Esophagus (tissue), 2 donors: ENCODE data around the gene PANX3. TPM values are rescaled to one million over a fixed set of nuclear protein-coding genes. Genes with fewer than 3 reads are reported as not detected.

Experiments
- H3K27ac ChIP-seq, 2 donors: one replicate each; pipeline ENCODE4 v1.5.1; 2013; ENCODE audit warnings: low read depth in 2 of 2, mild to moderate bottlenecking in 2 of 2, inconsistent platforms in 1 of 2, low read length in 1 of 2, moderate library complexity in 1 of 2
- H3K27me3 ChIP-seq, 2 donors: one replicate each; pipeline ENCODE4 v1.6.1; 2013; ENCODE audit warnings: low read length in 2 of 2, control low read depth in 1 of 2, mild to moderate bottlenecking in 1 of 2; ENCODE audit not compliant: insufficient read depth in 2 of 2, control insufficient read depth in 1 of 2
- H3K36me3 ChIP-seq, 2 donors: one replicate each; pipeline ENCODE4 v1.6.1; 2013; ENCODE audit warnings: low read length in 1 of 2; ENCODE audit not compliant: control insufficient read depth in 2 of 2, insufficient read depth in 2 of 2
- H3K4me1 ChIP-seq, 2 donors: one replicate each; pipeline ENCODE4 v1.6.1; 2013; ENCODE audit warnings: low read length in 1 of 2; ENCODE audit not compliant: control insufficient read depth in 2 of 2, insufficient read depth in 2 of 2
- H3K4me3 ChIP-seq, 2 donors: one replicate each; pipeline ENCODE4 v1.5.1; 2013; ENCODE audit warnings: low read length in 2 of 2, mild to moderate bottlenecking in 2 of 2, low read depth in 1 of 2, moderate library complexity in 1 of 2
- H3K9me3 ChIP-seq, 2 donors: one replicate each; pipeline ENCODE4 v1.6.1; 2013; ENCODE audit warnings: mild to moderate bottlenecking in 2 of 2, low read depth in 1 of 2, low read length in 1 of 2, moderate library complexity in 1 of 2; ENCODE audit not compliant: control insufficient read depth in 2 of 2, insufficient read depth in 1 of 2
- WGBS, 2 donors: extraction: QIAGEN DNeasy Blood & Tissue Kit; methylation state at CpG; one replicate each; pipeline ENCODE4 v1.1.7; 2013; 5-methylcytosine and 5-hydroxymethylcytosine counted together
- polyA plus RNA-seq, 2 donors: library from polyadenylated mRNA; stranded (reverse); fragments of 200-250 nt; gene quantifications; one replicate each; pipeline ENCODE4 v1.2.3, GENCODE V29; 2013
- donor health status: healthy with polysubstance abuse.
- donor health status: Bipolar disorder and iron deficiency.

PANX3 gene
- polyA plus RNA-seq, 2 donors: not detected

GRCh38 chr11:124633355-124633754 is 22.1 kb downstream of the PANX3 start:
- H3K27me3 ChIP-seq: no peaks in the 10 kb centered on the region
- no peak overlapping the region for H3K4me3 ChIP-seq
- H3K9me3 ChIP-seq: no peaks in the 10 kb centered on the region
- H3K36me3 ChIP-seq: peaks cover 17 to 22% of the 10 kb centered on the region in 2 donors
- WGBS, 2 donors: 82 to 84% methylated on average over 1 of the region's 1 CpG
- H3K27ac ChIP-seq: no peak overlapping the region
- no peaks in the 10 kb centered on the region for H3K4me1 ChIP-seq

- H3K9me3 ChIP-seq: no peaks in the 10 kb centered on the region
- H3K36me3 ChIP-seq: peaks cover 17 to 22% of the 10 kb centered on the region in 2 donors
- H3K4me1 ChIP-seq: no peaks in the 10 kb centered on the region
- no peak overlapping the region for H3K4me3 ChIP-seq
- no peaks in the 10 kb centered on the region for H3K27me3 ChIP-seq
- WGBS, 2 donors: 71 to 77% methylated on average over 3 of the region's 3 CpGs
- no peak overlapping the region for H3K27ac ChIP-seq
Measured at GRCh38 chr11:124635932-124636331, 24.7 kb downstream of the PANX3 start.

- H3K36me3 ChIP-seq: peaks cover 6 to 11% of the 10 kb centered on the region in 2 donors
- WGBS, 2 donors: 87 to 92% methylated on average over 3 of the region's 3 CpGs
- H3K27ac ChIP-seq: no peak overlapping the region
- no peaks in the 10 kb centered on the region for H3K9me3 ChIP-seq
- no peak overlapping the region for H3K4me3 ChIP-seq
- H3K4me1 ChIP-seq: no peaks in the 10 kb centered on the region
- H3K27me3 ChIP-seq: no peaks in the 10 kb centered on the region
Measured at GRCh38 chr11:124638500-124638899, 27.3 kb downstream of the PANX3 start.

- no peaks in the 10 kb centered on the region for H3K27me3 ChIP-seq
- H3K27ac ChIP-seq: no peak overlapping the region
- H3K36me3 ChIP-seq: peaks cover 6 to 11% of the 10 kb centered on the region in 2 donors
- H3K4me3 ChIP-seq: no peak overlapping the region
- WGBS, 2 donors: 83 to 89% methylated on average over 1 of the region's 1 CpG
- H3K9me3 ChIP-seq: no peaks in the 10 kb centered on the region
- no peaks in the 10 kb centered on the region for H3K4me1 ChIP-seq
Measured at GRCh38 chr11:124639186-124639585, 28.0 kb downstream of the PANX3 start.

GRCh38 chr11:124640666-124641065 is 29.4 kb downstream of the PANX3 start:
- H3K4me1 ChIP-seq: no peaks in the 10 kb centered on the region
- WGBS, 2 donors: 86 to 94% methylated on average over 5 of the region's 5 CpGs
- peaks cover 6 to 11% of the 10 kb centered on the region in 2 donors for H3K36me3 ChIP-seq
- no peaks in the 10 kb centered on the region for H3K9me3 ChIP-seq
- no peak overlapping the region for H3K27ac ChIP-seq
- H3K4me3 ChIP-seq: no peak overlapping the region
- H3K27me3 ChIP-seq: no peaks in the 10 kb centered on the region

GRCh38 chr11:124642628-124643027 is 31.4 kb downstream of the PANX3 start:
- H3K4me3 ChIP-seq: no peak overlapping the region
- peaks cover 0 to 3% of the 10 kb centered on the region in 2 donors for H3K36me3 ChIP-seq
- 90 to 94% methylated on average over 3 of the region's 3 CpGs for WGBS, 2 donors
- H3K4me1 ChIP-seq: no peaks in the 10 kb centered on the region
- no peaks in the 10 kb centered on the region for H3K9me3 ChIP-seq
- no peaks in the 10 kb centered on the region for H3K27me3 ChIP-seq
- H3K27ac ChIP-seq: no peak overlapping the region

DNA sequence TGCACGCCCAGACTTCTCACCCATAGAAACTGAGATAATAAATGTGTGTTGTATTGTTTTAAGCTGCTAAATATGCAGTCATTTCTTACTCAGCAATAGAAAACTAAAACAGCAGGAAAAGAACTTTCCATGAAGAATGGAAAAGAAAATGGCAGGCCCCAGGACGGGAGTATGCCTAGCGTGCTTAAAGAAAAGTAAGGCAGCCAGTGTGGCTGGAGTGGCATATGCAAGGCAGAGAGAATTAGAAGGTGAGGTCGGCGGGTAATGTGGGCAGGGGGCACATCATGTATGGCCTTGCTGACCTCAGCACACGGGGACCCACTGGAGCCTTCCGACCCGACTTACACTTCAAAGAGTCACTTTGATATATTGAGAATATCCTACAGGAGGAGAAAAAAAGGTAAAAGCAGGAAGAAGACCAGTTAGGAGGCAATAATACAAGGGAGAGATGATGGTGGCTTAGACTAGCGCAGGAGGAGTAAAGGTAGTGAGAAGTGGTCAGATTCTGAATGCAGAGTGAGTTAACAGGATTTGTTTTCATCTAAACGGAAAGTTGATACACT is 31.9 kb downstream of the PANX3 start:
- Histone ChIP-seq H3K4me3 (no peak overlapping the region), H3K27me3 (no peaks in the 10 kb centered on the region), H3K9me3 (no peaks in the 10 kb centered on the region), H3K27ac (no peak overlapping the region), H3K4me1 (no peaks in the 10 kb centered on the region), H3K36me3 (peaks cover 2 to 3% of the 10 kb centered on the region in 2 donors)
- 92 to 93% methylated on average over 10 of the region's 10 CpGs for WGBS, 2 donors

- 35 to 38% methylated on average over 3 of the region's 3 CpGs for WGBS, 2 donors
- Histone ChIP-seq H3K4me1 (no peaks in the 10 kb centered on the region), H3K9me3 (no peaks in the 10 kb centered on the region), H3K27me3 (no peaks in the 10 kb centered on the region), H3K36me3 (peaks cover 2 to 3% of the 10 kb centered on the region in 2 donors), H3K27ac (no peak overlapping the region), H3K4me3 (no peak overlapping the region)
Measured at GRCh38 chr11:124643605-124644425, 32.6 kb downstream of the PANX3 start.

GRCh38 chr11:124644426-124645280 is 33.4 kb downstream of the PANX3 start:
- 22 to 25% methylated on average over 16 of the region's 16 CpGs for WGBS, 2 donors
- no peaks in the 10 kb centered on the region for H3K27me3 ChIP-seq
- no peak overlapping the region for H3K4me3 ChIP-seq
- H3K36me3 ChIP-seq: peaks cover 2 to 3% of the 10 kb centered on the region in 2 donors
- no peak overlapping the region for H3K27ac ChIP-seq
- no peaks in the 10 kb centered on the region for H3K4me1 ChIP-seq
- no peaks in the 10 kb centered on the region for H3K9me3 ChIP-seq
